COLO829 (cell line): Measurements from ENCODE around the gene LASP1.
"Not testable (repeated sequence)": the region's sequence is repeated elsewhere in the genome, so short reads cannot be mapped to it uniquely, and the experiment has no call there.

Source experiments
- DNase-seq: peaks from one replicate; pipeline ENCODE4 v3.0.0; 2012; ENCODE audit warnings: low spot score

The LASP1 gene

GRCh38 chr17:38908676-38909181, 38.9 kb downstream of the LASP1 start:
- DNase-seq: no peak

DNA sequence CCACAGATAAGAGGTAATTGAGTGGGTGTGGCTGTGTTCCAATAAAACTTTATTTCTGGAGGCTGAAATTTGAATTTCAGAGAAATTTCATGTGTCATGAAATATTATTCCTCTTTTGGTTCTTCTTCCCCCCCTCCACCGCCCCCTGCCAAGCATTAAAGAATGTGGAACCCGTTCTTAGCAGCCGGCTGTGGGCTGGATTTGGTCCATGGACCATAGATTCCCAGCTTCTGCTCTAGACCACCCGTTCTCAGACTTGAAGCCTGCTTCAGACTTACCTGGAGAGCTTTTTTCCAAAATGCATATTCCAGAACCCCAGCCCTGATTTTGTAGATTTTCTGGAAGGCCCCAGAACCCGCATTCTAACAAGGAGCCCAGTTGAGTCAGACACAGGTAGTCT, 40.5 kb downstream of the LASP1 start:
- DNase-seq: no peak

GRCh38 chr17:38911081-38911730, 41.3 kb downstream of the LASP1 start:
- no peak for DNase-seq

DNA sequence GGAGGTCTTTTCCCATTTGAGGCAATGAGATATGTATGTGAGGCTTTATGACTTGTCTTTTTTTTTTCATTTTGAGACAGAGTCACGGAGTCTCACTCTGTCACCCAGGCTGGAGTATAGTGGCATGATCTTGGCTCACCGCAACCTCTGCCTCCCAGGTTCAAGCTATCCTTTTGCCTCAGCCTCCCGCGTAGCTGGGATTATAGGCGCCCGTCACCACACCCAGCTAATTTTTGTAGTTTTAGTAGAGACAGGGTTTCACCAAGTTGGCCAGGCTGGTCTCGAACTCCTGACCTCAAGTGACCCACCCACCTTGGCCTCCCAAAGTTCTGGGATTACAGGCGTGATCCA, 41.8 kb downstream of the LASP1 start:
- DNase-seq: not testable (repeated sequence)

GRCh38 chr17:38912221-38912813, 42.5 kb downstream of the LASP1 start:
- DNase-seq: no peak

GRCh38 chr17:38914741-38915638, 45.1 kb downstream of the LASP1 start:
- no peak for DNase-seq

GRCh38 chr17:38915639-38915995, 45.8 kb downstream of the LASP1 start:
- DNase-seq: no peak

- DNase-seq: no peak
Measured at GRCh38 chr17:38916771-38917170, 46.9 kb downstream of the LASP1 start.

- DNase-seq: no peak
Measured at GRCh38 chr17:38917259-38917658, 47.4 kb downstream of the LASP1 start.

DNA sequence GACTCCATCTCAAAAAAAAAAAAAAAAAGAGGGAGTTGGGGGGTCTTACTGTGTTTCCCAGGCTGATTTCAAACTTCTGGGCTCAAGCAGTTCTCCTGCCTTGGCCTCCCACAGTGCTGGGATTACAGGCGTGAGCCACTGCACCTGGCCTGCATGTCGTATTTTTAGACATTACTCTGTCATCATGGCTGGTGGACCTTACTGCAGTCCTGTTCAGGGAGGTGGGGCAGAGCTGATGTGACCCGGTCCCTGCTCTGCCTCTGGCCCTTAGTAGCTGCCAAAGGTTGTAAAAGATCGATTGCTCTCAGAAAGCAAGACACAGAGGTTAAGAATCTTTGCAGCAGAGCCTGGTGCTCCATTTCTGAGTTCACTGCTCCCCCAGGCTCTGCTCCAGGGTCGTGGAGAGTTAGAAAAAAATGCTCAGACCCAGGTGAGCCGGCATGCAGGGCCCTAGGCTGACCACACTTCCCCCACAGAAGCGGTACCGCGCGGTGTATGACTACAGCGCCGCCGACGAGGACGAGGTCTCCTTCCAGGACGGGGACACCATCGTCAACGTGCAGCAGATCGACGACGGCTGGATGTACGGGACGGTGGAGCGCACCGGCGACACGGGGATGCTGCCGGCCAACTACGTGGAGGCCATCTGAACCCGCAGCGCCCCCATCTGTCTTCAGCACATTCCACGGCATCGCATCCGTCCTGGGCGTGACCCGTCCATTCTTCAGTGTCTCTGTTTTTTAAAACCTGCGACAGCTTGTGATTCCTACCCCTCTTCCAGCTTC, 48.5 kb downstream of the LASP1 start:
- no peak for DNase-seq

GRCh38 chr17:38918916-38919315, 49.1 kb downstream of the LASP1 start:
- no peak for DNase-seq

- no peak for DNase-seq
Measured at GRCh38 chr17:38919316-38920078, 49.6 kb downstream of the LASP1 start.

GRCh38 chr17:38920374-38921291, 50.8 kb downstream of the LASP1 start:
- DNase-seq: no peak

DNA sequence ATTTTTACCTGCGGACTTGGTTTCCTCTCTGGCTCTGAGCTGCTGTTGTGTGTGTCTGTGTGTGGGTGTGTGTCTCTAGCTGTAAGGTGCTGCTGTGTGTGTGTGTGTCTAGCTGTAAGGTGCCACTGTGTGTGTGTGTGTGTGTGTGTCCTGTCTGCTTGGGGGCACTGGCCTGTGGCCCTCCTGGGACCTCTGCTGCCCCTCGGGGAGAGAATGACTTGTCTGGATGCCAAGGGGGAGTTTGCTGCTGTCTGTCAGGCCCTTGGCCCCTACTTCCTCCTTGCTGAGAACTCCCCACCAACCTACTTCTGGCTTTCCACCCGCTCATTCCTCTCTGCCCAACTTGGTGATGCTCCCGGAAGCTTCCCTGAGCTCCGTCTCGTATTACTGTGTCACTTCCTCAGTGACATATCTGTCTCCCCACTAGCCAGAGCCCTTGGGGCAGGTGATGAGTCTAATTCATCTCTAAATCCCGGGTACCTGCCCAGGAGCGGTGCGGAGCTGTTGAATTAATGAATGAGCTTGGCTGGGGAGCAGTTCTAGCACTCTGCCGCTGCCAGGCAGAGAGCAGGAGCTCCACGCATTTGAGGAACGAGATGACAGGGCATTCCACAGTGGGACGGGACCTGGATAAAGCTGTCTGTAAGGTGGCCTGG, 52.0 kb downstream of the LASP1 start:
- no peak for DNase-seq

DNA sequence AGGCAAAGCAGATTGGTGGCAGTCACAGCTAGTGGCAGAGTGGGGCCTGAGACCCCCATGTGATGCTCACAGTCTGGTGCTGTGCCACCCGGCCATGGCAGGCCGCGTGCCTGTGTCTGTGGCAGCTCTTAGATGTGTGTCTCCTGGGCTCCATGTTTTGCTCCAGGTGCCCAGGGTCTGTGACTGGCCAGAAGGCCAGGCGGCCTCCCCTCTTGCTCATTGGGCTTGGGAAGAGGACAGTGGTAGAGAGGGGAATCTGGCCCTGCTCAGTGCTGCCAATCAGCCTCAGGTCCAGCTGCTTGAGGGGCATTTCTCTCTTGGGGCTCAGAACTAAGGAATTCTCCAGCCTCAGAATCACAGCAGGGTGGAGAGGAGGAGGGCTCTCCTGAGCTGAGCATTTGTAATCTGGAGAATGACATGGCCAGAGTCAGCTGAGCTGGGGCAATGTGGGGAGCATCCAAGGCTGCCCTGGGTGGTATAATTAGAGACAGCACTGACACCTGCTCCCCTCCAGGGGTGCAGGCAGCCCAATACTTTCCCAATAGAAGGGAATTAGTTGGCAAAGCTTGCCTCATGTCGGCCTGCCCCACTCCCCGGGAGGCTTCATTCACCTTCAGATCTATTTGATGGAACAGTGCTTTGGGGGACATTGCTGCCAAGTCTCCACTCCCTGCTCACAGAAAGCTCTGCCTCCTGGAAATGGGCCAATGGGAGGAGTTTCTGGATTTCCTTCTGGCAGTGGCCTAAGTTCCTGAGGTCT, 52.9 kb downstream of the LASP1 start:
- no peak for DNase-seq

- DNase-seq: no peak
Measured at GRCh38 chr17:38925263-38925995, 55.6 kb downstream of the LASP1 start, which contains the start of gene LASP1NB. Gene LASP1NB, plus strand, starts transcription at chr17:38925614.

GRCh38 chr17:38926293-38927070, 56.6 kb downstream of the LASP1 start:
- DNase-seq: no peak
